KBM-7 (cell line): ENCODE measurements around the gene KCNS1.
A peak's percentile ranks its signal among the peaks of the same experiment; 100 is the strongest.
"Not testable (repeated sequence)": the region's sequence is repeated elsewhere in the genome, so short reads cannot be mapped to it uniquely, and the experiment has no call there.

Experiments used
- DNase-seq: peaks from one replicate; pipeline ENCODE4 v3.0.0-alpha.2; 2015
- in situ Hi-C: fragments of 300-500 bp; cut with MboI; formaldehyde crosslinking; loops from 2 replicates; pipeline ENCODE4 v1.14.3; 2020; ENCODE audit warnings: low sequenced_read_pairs, low pct_unique_long_range_greater_than_20kb, mixed read lengths

The KCNS1 gene, protein sequence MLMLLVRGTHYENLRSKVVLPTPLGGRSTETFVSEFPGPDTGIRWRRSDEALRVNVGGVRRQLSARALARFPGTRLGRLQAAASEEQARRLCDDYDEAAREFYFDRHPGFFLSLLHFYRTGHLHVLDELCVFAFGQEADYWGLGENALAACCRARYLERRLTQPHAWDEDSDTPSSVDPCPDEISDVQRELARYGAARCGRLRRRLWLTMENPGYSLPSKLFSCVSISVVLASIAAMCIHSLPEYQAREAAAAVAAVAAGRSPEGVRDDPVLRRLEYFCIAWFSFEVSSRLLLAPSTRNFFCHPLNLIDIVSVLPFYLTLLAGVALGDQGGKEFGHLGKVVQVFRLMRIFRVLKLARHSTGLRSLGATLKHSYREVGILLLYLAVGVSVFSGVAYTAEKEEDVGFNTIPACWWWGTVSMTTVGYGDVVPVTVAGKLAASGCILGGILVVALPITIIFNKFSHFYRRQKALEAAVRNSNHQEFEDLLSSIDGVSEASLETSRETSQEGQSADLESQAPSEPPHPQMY

DNA sequence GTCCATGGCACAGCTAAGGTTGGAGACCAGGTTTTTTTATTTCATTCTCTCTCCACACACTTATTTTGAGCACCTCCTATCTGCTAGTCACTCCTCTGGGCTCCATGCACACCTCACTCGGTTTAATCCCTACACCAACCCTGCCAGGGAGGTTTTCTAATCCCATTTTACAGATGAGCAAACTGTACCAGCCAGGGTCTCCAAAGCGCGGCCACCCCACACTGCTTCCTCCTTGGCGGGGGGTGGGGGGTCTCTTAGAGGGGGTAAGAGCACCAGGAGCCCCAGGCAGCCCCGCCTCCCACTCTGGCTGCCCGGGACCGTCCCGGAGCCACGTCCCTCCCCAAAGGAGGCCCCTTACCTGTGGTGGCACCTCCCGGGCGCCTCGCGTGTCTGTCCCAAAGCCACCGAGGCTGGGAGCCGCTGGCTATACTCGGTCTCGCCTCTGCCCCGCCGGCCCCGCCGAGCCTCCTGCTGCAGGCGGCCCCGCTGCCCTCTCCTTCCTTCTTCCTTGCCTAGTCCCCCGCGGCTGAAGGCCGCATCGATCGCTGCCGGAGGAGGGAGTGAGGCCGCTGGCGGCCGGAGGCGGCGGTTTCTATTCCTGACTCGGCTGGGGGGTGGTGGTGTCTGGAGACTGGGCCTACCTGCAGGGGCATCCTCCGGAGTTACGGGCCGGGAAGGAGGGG is at the start of gene KCNS1:
TSS of gene KCNS1 (minus strand) at position 565 of the 683 bp plus-strand sequence. CDS start 1,891 bp downstream, outside the sequence.
- in situ Hi-C loops, result no loop called here
- DNase-seq, result peak; percentile 59

DNA sequence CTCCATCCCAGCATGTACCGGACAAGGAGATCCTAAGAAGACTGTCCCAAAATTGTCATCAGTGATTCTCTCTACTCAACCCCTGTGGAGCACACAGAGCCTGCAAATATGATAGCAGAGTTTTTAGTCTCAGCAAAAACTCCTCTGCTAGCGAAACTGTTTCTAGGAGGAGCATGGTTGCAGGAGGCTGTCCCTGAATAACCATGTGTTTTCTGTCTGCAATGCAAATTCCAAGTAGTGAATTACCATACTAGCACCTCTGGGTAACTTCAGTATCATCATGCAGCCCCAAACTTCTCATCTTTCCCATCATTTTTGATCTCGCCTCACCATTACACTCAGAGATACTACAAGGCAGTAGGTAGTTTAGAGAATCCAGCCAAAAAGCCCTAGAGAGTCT is 48.1 kb upstream of the KCNS1 start:
- no peak for DNase-seq
- in situ Hi-C loops, result no loop called here

DNA sequence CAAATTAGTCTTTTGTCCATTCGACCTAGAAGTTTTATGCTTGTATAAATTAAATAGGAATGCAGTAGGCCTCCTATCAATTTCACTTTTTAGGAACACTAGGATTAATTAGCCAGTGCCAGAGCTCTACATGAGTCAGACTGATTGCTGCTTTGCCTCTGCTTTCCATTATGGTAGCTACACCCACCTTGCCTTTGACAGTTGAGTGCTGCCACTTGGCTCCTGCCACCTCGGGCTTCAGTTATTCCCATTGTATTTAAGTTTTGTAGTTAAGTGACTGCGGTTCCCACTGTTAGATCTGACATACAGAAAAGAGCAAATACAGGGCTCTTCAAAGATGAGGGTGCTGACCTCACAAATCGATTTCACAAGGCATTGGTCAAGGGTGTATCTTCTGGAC is 39.9 kb upstream of the KCNS1 start:
- no peak for DNase-seq
- in situ Hi-C loops, result no loop called here

DNA sequence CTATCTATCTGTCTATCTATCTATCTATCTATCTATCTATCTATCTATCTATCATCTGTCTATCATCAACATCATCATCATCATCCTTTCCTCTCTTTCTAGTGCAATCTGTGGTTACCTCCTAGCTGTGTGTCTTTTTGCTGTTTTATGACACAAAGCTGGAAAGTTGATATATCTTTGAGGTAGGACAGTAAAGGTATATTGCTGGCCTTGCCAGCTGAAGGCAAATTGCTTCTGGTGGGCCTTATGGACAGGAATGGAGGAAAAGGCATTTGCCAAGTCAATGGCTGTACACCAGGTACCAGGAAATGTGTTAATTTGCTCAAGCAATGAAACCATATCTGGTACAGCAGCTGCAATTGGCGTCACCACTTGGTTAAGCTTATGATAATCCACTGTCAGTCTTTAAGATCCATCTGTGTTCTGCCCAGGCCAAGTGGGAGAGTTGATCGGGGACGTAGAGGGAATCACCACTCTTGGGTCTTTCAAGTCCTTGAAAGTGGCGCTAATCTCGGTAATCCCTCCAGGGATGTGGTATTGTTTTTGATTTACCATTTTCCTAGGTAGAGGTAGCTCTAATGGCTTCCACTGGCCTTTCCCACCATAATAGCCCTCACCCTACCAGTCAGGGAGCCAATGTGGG is 38.9 kb upstream of the KCNS1 start:
- in situ Hi-C loops, DNase-seq: not testable (repeated sequence)

DNA sequence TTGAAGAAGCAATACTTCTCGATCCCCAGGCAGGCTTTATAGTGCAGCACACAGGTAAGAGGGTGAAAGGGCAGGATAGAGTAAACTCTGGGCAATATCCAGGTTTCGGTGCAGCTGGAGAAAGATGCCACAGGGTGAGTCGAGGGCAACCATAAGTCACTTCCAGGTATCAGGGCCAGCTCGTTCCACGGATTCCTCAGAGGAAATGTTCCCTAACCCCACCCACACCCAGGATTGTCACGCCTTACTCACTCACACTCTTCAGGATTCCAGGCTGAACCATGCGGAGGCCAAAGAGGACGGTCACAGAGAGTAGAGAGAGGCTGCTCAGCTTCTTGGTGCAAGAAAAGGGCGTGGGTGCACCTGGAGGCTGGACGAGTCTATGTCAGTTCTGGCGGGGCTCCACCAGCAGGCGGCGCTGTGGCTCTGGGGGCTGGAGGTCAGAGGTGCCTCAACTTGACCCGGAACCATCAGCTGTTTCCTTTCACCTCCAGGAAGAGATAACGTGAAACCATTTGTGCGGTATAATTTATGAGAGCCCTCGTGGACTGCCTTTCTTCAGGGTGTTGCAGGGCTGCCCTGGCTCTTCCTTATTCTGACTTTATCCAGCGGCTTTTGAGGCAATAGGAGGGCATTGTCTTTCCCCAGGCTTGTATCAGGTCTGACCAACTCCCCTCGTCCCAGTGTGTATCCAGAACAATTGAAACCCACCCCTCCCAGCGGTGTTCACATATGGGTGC is 37.8 kb upstream of the KCNS1 start:
- in situ Hi-C loops, result no loop called here
- DNase-seq, result peak; percentile 67

DNA sequence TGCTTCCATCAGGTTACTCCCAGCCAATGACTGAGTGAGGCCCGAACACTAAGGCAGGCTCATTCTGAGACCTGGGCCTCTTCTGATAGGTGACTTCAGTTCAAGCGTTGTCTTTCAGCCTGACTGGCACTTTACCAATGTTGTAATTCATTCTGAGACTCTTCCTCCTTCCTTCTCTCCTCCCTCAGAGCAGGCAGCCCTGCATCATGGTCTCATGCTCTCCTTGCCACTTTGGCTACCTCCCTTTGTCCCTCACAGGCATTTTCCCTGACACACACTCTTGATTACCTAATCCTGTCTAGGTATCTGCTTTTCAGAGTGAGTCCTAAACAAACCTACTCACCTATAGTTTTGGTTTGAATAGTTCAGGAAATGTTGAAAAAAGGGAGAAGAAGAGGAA is 36.0 kb upstream of the KCNS1 start:
- no peak for DNase-seq
- in situ Hi-C loops, result no loop called here

DNA sequence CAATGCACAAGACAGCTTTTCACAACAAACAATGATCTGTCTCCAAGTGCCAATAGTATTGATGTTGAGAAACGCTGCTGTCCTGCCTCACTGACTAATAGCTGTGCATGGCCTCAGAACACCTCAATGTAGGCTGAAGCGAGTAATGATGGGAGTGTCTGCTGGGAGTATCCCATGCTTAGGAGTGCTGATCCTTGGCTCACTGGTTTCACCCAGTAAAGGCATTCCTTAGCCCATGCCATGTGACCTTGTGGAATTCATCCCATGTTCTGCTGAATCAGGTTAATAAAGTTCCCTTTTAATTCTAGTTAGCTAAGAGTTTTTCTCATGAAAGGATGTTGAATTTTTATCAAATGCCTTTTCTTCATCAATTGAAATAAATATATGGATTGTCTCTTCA is 27.2 kb upstream of the KCNS1 start:
- no peak for DNase-seq

DNA sequence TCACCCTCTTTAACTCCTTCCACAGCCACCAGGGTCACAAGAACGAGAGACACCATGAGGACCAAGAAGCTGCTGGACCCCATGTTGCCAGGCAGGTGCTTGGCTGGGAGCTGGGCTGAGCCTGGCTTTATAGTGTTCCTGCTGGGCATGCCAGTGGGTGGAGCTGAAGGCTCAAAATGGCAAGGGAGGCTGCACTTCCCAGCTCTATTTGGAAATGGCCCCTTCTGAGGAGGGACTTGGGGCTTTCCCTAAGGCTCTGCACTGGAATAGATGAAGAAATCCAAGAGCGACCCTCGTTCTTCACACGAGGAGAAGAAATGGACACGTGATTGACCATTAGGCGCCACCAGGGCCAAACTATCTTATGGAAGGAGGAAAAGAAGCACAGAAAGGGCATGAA is 23.4 kb upstream of the KCNS1 start, which contains the start of gene WFDC12:
TSS of gene WFDC12 (minus strand) at position 101 of the 400 bp plus-strand sequence. CDS start at position 83, 18 bp downstream.
- DNase-seq, result no peak
- in situ Hi-C loops, result no loop called here

More for the DNA sequence above, 27.2 kb upstream of the KCNS1 start:
- in situ Hi-C loops, result no loop called here

DNA sequence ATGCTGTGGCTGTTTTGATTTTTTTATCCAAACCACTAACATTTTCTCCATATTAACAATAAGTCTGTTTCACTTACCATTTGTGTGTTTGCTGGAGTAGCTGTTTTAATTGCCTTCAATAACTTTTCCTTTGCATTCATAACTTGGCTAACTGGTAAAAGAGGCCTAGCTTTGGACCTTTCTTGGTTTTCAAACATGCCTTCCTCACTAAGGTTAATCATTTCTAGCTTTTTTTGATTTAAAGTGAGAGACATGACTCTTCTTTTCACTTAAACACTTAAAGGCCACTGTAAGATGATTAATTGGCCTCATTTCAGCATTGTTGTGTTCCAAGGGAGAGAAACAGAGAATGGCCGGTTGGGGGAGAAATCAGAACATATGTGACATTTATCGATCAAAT is 20.5 kb upstream of the KCNS1 start:
- DNase-seq, result no peak
- in situ Hi-C loops, result no loop called here

DNA sequence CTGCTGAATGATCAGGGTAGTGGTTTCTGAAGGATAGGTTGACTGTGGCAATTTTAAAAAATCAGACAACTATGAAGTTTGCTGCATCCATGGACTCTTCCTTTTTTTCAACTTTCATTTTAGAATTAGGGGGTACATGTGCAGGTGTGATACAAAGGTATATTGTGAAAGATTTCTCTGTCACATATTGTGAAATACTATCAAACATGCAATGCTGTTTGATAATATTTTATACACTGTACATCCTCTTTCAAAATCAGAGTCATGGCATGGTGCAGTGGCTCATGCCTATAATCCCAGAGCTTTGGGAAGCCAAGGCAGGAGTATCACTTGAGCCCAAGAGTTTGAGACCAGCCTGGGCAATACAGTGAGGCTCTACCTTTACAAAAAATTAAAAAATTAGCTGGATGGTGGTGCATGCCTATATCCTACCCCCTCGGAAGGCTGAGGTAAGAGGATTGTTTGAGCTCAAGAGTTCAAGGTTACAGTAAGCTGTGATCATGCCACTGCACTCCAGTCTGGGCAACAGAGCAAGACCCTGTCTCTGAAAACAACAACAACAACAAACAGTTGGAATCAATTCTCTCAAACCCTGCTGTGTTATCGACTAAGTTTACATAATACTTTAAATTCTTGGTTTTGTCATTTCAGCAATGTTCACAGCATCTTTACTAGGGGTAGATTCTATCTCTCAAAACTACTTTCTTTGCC is 18.8 kb upstream of the KCNS1 start:
- DNase-seq, result no peak
- in situ Hi-C loops, result no loop called here

DNA sequence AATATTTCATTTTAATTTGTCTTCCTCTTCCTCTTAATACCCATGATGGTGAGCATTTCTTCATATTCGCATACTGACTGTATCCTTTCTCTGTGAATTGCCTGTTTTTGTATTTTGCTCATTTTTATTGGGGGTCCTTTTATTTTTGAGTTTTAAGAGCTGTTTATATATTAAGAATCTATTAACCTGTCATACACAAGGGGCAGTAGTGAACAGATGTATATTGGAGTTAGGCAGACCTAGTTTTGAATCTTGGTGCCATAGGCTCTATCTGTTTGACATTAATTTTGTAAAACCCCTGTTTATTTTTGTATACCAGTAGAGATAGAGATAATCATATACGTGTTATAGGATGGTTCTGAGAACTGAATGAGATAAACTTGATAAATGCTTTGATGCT is 17.1 kb upstream of the KCNS1 start:
- no peak for DNase-seq
- in situ Hi-C loops, result no loop called here

DNA sequence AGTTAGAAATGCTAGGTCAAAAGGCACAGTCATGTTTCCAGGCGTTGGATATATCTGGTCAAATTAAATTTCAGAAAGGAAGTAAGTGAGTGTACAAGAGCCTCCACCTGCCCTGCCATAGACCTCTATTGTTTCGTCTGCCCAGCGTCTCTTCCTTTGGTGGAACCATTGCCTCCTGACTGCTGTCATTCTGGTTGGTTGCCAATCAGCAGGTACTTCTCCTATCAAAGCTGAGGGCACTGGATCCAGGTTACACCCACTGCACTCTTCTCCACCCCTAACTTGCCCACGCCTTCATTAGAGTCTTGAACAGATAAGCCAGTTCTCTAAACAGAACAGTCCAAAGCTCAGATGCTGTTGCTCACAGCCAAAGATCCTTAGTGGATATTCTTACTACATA is 16.7 kb upstream of the KCNS1 start:
- no peak for DNase-seq
- in situ Hi-C loops, result no loop called here

DNA sequence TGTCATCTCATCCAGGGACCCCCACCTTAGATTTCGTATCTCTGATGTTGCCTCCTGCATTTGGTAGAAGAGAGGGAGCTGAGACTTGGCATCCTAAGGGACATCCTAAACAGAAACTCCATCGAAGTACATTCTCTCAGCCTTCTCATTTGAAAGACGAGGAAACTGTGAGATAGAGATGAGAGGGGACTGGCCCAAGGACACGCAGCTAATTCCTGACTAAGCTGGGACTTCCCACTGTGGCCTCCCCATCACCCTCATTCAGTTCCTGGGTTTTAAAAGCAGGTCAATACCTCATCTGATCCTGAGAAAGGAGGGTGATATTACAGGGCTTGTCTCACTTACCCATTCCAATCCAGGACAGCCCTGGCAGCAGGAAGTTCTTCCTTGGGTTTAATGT is 14.9 kb upstream of the KCNS1 start:
- DNase-seq, result no peak
- in situ Hi-C loops, result no loop called here

DNA sequence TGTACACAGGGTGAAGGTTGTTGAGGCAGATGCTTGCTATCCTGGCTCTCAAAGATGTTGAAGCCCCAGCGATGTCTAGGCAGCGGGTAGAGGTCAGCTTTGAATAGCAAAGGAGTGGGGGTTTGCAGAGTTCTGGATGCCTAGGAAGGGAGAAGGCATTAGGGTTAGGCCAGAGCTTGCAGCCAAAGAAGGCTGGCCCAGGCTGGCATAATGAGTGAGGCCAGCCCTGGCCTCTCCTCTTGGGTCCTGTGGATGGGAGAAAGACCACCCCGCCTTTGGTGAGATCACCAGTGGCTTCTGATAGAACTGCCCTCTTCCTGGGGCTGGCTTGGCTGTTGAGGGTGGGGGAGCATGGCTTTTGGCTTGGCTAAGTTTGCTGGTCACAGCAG is 14.5 kb upstream of the KCNS1 start:
- DNase-seq, result no peak
- in situ Hi-C loops, result no loop called here

DNA sequence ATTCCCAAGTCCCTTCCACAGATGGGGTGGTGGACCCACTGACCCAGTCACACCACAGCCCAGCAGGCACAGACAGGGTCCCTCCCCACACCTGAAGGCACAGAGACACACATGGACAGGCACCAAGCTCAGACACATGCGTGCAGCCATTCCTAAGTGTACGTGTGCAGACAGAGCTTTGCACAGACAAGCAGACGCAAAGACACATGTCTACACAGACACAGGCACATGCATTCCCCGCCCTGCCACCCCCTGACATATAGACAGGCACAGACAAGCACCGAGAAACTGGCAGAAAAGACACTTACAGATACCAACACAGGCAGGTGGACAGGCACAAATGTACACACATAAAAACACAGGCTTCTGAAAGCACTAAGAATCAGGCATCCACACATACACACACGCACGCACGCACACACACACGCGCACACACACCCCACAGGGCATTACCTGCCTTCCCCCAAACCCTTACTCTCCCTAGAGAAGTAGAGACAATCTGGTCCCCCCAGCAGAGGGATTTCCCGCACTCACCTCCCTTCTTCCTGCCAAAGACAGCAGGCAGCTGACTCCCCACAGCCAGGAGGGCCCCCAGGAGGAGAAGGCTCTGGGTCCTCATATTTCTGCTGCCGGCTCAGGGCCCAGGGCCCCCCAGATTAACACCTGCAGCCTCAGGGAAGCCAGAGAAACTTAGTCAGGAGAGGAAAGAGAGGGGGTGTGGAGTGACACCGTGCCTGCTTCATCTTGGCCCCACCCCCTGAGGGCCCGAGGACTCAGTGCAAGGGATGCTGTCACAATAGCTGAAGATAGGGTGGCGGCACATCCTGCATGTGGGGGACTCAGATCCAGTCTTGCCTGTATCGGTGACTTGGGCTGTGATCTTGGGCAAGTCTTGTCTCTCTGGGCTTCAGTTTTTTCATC is 13.8 kb upstream of the KCNS1 start, which contains the start of gene WFDC5:
TSS of gene WFDC5 (minus strand) at position 710 of the 921 bp plus-strand sequence. CDS start at position 619, 91 bp downstream.
- in situ Hi-C loops, result no loop called here
- no peak for DNase-seq

DNA sequence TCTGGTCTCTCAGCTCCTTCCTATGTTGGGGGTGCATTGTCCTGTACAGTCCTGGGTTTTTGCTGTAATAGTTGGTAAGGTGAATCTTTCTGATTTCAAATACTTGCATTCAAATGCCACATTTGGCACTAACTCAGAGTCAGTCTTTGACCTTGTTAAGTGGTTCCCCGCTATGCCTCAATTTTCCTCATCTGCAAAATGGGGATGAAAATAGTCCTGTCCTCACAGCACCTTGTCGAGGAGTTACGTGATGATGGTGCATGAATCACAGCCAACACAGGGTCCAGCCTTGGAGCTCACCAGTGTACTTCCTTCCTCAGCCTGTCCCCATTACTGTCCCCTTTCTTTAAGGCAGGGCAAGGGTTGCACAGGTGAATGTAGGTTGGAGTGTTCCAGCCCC is 12.9 kb upstream of the KCNS1 start:
- no peak for DNase-seq
- in situ Hi-C loops, result no loop called here

DNA sequence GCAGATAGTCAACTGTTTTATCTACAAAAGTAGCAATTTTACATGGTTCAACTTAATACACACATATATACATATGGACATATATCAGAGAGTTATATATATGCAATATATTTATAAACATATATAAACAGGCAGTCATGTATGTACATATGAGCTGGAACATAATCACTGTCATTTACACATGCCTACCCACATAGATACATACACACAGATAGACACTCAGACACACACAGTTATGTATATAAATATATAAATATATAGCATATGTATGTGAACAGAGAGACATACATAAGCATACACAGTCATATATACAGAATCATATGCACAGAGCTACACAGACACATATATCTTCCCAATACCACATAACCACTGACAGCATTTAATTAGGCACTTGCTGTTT is 11.8 kb upstream of the KCNS1 start:
- no peak for DNase-seq
- in situ Hi-C loops, result no loop called here
